ENCODE measurements around the gene MOV10L1. TPM values are rescaled to one million over a fixed set of nuclear protein-coding genes. Genes with fewer than 3 reads are reported as not detected.

MOV10L1 gene
- total RNA-seq, 2 donors from 2014 or later, result 0.25 to 0.36 TPM

- peaks cover 39% of the 10 kb centered on the region for H3K27me3 Mint-ChIP-seq (ENCODE audit: low read depth)
- H3K9me3 Mint-ChIP-seq, result no peaks in the 10 kb centered on the region
- peak overlapping the region; percentile 13 to 27 for H3K4me3 Mint-ChIP-seq
- H3K36me3 Mint-ChIP-seq (ENCODE audit: insufficient read depth in 2 of 2), result peaks cover 0 to 3% of the 10 kb centered on the region in 2 donors
- peaks cover 6% of the 10 kb centered on the region for H3K4me1 Mint-ChIP-seq (ENCODE audit: low read depth)
- H3K27ac Mint-ChIP-seq, result no peak overlapping the region
- DNase-seq (no peak), ATAC-seq (replicated peaks in 1 of 2) (no peak)
Measured at GRCh38 chr22:50171965-50172421, 82.2 kb downstream of the MOV10L1 start.

GRCh38 chr22:50173311-50173982 is 83.6 kb downstream of the MOV10L1 start:
- no peak overlapping the region for H3K27ac Mint-ChIP-seq
- DNase-seq, result no peak
- peaks cover 0 to 3% of the 10 kb centered on the region in 2 donors for H3K36me3 Mint-ChIP-seq (ENCODE audit: insufficient read depth in 2 of 2)
- no peak overlapping the region for H3K4me3 Mint-ChIP-seq
- ATAC-seq (replicated peaks in 1 of 2), result no peak
- H3K4me1 Mint-ChIP-seq (ENCODE audit: low read depth), result peaks cover 6% of the 10 kb centered on the region
- no peaks in the 10 kb centered on the region for H3K9me3 Mint-ChIP-seq
- H3K27me3 Mint-ChIP-seq (ENCODE audit: low read depth), result peaks cover 29% of the 10 kb centered on the region

GRCh38 chr22:50173983-50174355 is 84.2 kb downstream of the MOV10L1 start:
- peaks cover 0 to 3% of the 10 kb centered on the region in 2 donors for H3K36me3 Mint-ChIP-seq (ENCODE audit: insufficient read depth in 2 of 2)
- no peak for DNase-seq
- no peak overlapping the region for H3K27ac Mint-ChIP-seq
- H3K27me3 Mint-ChIP-seq (ENCODE audit: low read depth), result peaks cover 23% of the 10 kb centered on the region
- peaks cover 5% of the 10 kb centered on the region for H3K4me1 Mint-ChIP-seq (ENCODE audit: low read depth)
- no peak for ATAC-seq (replicated peaks in 1 of 2)
- H3K9me3 Mint-ChIP-seq, result no peaks in the 10 kb centered on the region
- H3K4me3 Mint-ChIP-seq, result no peak overlapping the region

DNA sequence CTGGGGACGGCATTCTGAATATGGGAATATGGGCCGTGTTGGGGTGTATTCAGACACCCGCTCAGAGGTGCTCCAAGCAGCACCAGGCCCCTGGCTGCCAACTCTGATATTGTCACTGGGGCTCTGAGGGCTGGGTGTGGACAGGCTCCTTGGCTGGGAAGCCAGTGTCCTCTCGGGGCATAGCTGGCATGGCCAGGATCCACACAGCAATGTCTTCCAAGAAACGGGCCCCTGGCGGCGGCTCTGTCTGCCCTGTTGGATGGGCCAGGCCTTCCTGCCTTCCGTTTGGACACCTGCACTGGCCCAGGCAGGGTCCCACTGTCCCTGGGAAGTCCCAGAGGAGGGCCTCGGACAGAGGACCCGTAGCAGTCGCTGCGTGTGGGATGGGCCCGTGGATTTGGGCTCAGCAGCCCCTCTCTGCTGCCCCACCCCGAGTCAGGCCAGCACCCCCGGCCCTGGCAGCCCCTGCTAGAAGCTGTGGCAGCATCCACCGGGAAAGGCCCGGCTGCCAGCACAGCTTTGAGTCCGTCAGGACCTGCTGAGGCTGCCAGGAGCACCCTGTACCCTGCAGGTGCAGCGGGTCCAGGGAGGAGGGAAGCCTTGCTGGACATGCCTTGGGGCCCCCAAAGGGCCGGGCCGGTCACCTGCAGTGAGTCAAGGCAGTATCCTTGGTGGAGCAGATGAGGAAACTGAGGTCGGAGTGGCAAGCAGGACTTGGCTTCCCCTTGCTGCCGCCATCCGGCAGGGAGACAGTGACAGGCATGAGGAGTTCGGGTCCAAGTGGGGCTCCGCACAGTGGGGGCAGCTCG is 84.8 kb downstream of the MOV10L1 start:
- H3K27ac Mint-ChIP-seq, result no peak overlapping the region
- no peaks in the 10 kb centered on the region for H3K4me1 Mint-ChIP-seq (ENCODE audit: low read depth)
- peaks cover 0 to 3% of the 10 kb centered on the region in 2 donors for H3K36me3 Mint-ChIP-seq (ENCODE audit: insufficient read depth in 2 of 2)
- ATAC-seq (replicated peaks in 1 of 2) (no peak), DNase-seq (no peak)
- no peaks in the 10 kb centered on the region for H3K9me3 Mint-ChIP-seq
- H3K4me3 Mint-ChIP-seq, result no peak overlapping the region
- H3K27me3 Mint-ChIP-seq (ENCODE audit: low read depth), result peaks cover 19% of the 10 kb centered on the region

- no peak for DNase-seq
- Mint-ChIP-seq H3K9me3 (no peaks in the 10 kb centered on the region), H3K4me1 (ENCODE audit: low read depth) (no peaks in the 10 kb centered on the region), H3K27ac (no peak overlapping the region), H3K36me3 (ENCODE audit: insufficient read depth in 2 of 2) (peaks cover 0 to 3% of the 10 kb centered on the region in 2 donors), H3K27me3 (ENCODE audit: low read depth) (peaks cover 19% of the 10 kb centered on the region), H3K4me3 (no peak overlapping the region)
- no peak for ATAC-seq (replicated peaks in 1 of 2)
Measured at GRCh38 chr22:50175191-50175461, 85.3 kb downstream of the MOV10L1 start.

GRCh38 chr22:50175921-50176849 is 86.4 kb downstream of the MOV10L1 start:
- Mint-ChIP-seq H3K4me1 (ENCODE audit: low read depth) (no peaks in the 10 kb centered on the region), H3K27ac (no peak overlapping the region), H3K4me3 (no peak overlapping the region), H3K27me3 (ENCODE audit: low read depth) (peaks cover 15% of the 10 kb centered on the region), H3K9me3 (no peaks in the 10 kb centered on the region), H3K36me3 (ENCODE audit: insufficient read depth in 2 of 2) (no peaks in the 10 kb centered on the region)
- DNase-seq, result no peak
- no peak for ATAC-seq (replicated peaks in 1 of 2)

DNA sequence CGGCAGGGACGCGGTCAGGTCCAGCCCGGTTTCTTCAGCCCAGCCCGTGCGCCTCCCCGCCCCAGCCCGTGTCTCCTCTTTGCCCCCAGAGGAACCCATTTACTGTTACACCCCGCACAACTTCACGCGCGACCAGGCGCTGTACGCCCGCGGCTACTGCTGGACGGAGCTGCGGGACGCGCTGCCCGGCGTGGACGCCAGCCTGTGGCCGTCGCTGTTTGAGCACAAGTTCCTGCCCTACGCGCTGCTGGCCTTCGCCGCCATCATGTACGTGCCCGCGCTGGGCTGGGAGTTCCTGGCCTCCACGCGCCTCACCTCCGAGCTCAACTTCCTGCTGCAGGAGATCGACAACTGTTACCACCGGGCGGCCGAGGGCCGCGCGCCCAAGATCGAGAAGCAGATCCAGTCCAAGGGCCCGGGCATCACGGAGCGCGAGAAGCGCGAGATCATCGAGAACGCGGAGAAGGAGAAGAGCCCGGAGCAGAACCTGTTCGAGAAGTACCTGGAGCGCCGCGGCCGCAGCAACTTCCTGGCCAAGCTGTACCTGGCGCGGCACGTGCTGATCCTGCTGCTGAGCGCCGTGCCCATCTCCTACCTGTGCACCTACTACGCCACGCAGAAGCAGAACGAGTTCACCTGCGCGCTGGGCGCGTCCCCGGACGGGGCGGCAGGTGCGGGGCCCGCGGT is 87.2 kb downstream of the MOV10L1 start:
- Mint-ChIP-seq H3K4me1 (ENCODE audit: low read depth) (no peaks in the 10 kb centered on the region), H3K27me3 (ENCODE audit: low read depth) (peaks cover 11% of the 10 kb centered on the region), H3K4me3 (no peak overlapping the region), H3K9me3 (no peaks in the 10 kb centered on the region), H3K27ac (no peak overlapping the region), H3K36me3 (ENCODE audit: insufficient read depth in 2 of 2) (no peaks in the 10 kb centered on the region)
- ATAC-seq (replicated peaks in 1 of 2) (no peak), DNase-seq (no peak)

DNA sequence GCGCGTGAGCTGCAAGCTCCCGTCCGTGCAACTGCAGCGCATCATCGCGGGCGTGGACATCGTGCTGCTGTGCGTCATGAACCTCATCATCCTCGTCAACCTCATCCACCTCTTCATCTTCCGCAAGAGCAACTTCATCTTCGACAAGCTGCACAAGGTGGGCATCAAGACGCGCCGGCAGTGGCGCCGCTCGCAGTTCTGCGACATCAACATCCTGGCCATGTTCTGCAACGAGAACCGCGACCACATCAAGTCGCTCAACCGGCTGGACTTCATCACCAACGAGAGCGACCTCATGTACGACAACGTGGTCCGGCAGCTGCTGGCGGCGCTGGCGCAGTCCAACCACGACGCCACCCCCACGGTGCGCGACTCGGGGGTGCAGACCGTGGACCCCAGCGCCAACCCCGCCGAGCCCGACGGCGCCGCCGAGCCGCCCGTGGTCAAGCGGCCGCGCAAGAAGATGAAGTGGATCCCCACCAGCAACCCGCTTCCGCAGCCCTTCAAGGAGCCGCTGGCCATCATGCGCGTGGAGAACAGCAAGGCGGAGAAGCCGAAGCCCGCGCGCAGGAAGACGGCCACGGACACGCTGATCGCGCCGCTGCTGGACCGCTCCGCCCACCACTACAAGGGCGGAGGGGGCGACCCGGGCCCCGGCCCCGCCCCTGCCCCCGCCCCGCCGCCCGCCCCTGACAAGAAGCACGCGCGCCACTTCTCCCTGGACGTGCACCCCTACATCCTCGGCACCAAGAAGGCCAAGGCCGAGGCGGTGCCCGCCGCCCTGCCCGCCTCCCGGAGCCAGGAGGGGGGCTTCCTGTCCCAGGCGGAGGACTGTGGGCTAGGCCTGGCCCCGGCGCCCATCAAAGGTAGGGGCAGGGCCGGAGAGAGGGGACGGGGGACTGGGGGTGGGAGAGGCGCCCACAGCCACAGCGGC is 88.0 kb downstream of the MOV10L1 start:
- H3K36me3 Mint-ChIP-seq (ENCODE audit: insufficient read depth in 2 of 2), result no peaks in the 10 kb centered on the region
- H3K27ac Mint-ChIP-seq, result no peak overlapping the region

DNA sequence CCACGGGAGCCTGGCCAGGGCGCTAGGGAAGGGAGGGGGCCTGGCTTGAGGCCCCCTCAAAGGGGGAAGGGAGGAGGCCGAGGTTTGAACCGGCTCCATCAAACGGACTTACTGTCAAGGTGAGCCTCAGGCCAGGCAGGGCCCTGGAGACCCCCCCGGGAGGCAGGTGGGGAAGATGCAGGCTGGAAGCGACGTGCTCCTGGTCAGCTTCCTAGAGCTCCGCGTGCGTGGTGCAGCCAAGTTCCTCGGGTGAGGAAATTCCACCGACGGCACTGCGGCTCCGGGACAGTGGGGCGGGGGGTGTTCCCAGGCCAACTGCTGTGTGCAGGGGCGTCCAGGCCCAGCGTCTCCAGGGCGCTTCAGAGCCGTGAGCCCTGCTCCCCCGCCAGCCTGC is 88.7 kb downstream of the MOV10L1 start:
- no peak for DNase-seq
- H3K27ac Mint-ChIP-seq, result no peak overlapping the region
- no peak overlapping the region for H3K4me3 Mint-ChIP-seq

More for the DNA sequence above, 88.0 kb downstream of the MOV10L1 start:
- no peak for ATAC-seq (replicated peaks in 1 of 2)
- no peak for DNase-seq
- H3K4me3 Mint-ChIP-seq, result no peak overlapping the region
- peaks cover 3% of the 10 kb centered on the region for H3K27me3 Mint-ChIP-seq (ENCODE audit: low read depth)
- H3K9me3 Mint-ChIP-seq, result no peaks in the 10 kb centered on the region
- H3K4me1 Mint-ChIP-seq (ENCODE audit: low read depth), result no peaks in the 10 kb centered on the region

DNA sequence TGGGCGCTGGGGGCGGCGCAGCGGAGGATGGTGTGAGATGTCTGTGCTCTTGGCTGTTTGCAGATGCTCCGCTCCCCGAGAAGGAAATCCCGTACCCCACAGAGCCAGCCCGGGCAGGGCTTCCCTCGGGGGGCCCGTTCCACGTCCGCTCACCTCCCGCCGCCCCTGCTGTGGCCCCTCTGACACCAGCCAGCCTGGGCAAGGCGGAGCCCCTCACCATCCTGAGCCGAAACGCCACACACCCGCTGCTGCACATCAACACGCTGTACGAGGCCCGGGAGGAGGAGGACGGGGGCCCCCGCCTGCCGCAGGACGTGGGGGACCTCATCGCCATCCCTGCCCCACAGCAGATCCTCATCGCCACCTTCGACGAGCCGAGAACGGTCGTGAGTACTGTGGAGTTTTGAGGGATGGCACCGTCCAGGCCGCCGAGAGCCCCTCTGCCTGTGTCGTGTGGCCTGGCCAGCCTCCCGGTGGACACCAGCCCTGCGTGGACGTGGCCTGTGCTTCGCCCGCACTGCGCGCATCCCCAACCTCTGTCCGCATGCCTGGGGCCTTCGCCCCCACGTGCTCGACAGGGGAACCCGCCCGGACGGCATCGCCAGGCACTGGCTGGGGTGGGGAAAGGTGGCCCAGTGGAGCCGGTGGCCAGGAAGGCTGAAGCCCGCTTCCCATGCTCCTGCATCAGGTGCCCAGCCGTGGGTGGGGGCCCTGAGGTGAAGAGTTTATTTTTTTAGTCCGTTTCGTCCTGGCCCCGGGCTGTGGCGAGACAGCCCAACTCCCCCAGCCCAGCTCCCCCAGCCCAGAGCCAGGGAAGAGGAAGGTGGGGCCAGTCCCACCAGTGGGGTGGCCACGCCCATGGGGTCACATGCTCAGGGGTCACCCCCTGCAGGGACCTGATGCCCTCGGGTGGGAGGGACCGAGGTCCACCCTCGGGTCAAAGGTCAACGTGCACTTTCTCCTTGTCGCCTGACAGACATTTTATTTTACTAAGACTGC is 89.4 kb downstream of the MOV10L1 start:
- H3K4me3 Mint-ChIP-seq, result no peak overlapping the region
- peaks cover 4% of the 10 kb centered on the region for H3K4me1 Mint-ChIP-seq (ENCODE audit: low read depth)
- no peaks in the 10 kb centered on the region for H3K27me3 Mint-ChIP-seq (ENCODE audit: low read depth)
- H3K9me3 Mint-ChIP-seq, result no peaks in the 10 kb centered on the region
- DNase-seq (no peak), ATAC-seq (replicated peaks in 1 of 2) (no peak)
- H3K27ac Mint-ChIP-seq, result no peak overlapping the region
- H3K36me3 Mint-ChIP-seq (ENCODE audit: insufficient read depth in 2 of 2), result no peaks in the 10 kb centered on the region

More for the DNA sequence above, 88.7 kb downstream of the MOV10L1 start:
- H3K27me3 Mint-ChIP-seq (ENCODE audit: low read depth), result no peaks in the 10 kb centered on the region
- no peak for ATAC-seq (replicated peaks in 1 of 2)
- H3K4me1 Mint-ChIP-seq (ENCODE audit: low read depth), result no peaks in the 10 kb centered on the region
- no peaks in the 10 kb centered on the region for H3K9me3 Mint-ChIP-seq
- H3K36me3 Mint-ChIP-seq (ENCODE audit: insufficient read depth in 2 of 2), result no peaks in the 10 kb centered on the region
